Thoracic aorta (tissue), 2 donors: ENCODE data around the gene OBSCN. TPM values are rescaled to one million over a fixed set of nuclear protein-coding genes. Genes with fewer than 3 reads are reported as not detected.

Source experiments
- ATAC-seq: fragments of 150-250 bp; one replicate; pipeline ENCODE4 v1.8.0; 2017; ENCODE audit warnings: low read depth; ENCODE audit not compliant: insufficient number of reproducible peaks, low FRiP score
- DNase-seq: peaks from one replicate; pipeline ENCODE4 v3.0.0-alpha.2; 2020; ENCODE audit warnings: low spot score
- H3K27ac ChIP-seq, 2 donors: fragments of 200-600 bp; sonication (generic); 1 replicate in 1 of 2; 2 replicates in 1 of 2; pipeline ENCODE4 v1.5.1; 2016; ENCODE audit warnings: mild to moderate bottlenecking in 2 of 2, moderate library complexity in 2 of 2
- H3K27me3 ChIP-seq: fragments of 200-600 bp; sonication (generic); replicated peaks from 2 replicates; pipeline ENCODE4 v1.6.0; 2016; ENCODE audit warnings: mild to moderate bottlenecking; ENCODE audit not compliant: insufficient read depth
- H3K36me3 ChIP-seq: fragments of 200-600 bp; sonication (generic); one replicate; pipeline ENCODE4 v1.5.1; 2016
- H3K4me1 ChIP-seq, 2 donors: fragments of 200-600 bp; sonication (generic); 1 replicate in 1 of 2; 2 replicates in 1 of 2; pipeline versions ENCODE4 v1.5.1 to v1.6.0; 2016; ENCODE audit warnings: low read depth in 2 of 2, mild to moderate bottlenecking in 1 of 2; ENCODE audit not compliant: control insufficient read depth in 1 of 2
- H3K4me3 ChIP-seq: fragments of 200-600 bp; sonication (generic); 2 replicates; pipeline ENCODE4 v1.5.1; 2016; ENCODE audit warnings: mild to moderate bottlenecking
- H3K9me3 ChIP-seq: fragments of 200-600 bp; sonication (generic); 2 replicates; pipeline ENCODE4 v1.5.1; 2016
- total RNA-seq, 2 donors: library from RNA; depleted of rRNA; stranded (reverse); fragments of >200 nt; gene quantifications; one replicate each; pipeline versions ENCODE4 v1.1.0 to v1.2.3, GENCODE V29; 2016
- TF ChIP-seq, protein P1 (sequence below): fragments of 200-600 bp; sonication (generic); IDR thresholded peaks from one replicate; pipeline ENCODE4 v1.5.1; 2019; ENCODE audit warnings: antibody characterized with exemption

The OBSCN gene
- total RNA-seq, 2 donors from 2014 or later: 22.3 to 40.2 TPM

DNA sequence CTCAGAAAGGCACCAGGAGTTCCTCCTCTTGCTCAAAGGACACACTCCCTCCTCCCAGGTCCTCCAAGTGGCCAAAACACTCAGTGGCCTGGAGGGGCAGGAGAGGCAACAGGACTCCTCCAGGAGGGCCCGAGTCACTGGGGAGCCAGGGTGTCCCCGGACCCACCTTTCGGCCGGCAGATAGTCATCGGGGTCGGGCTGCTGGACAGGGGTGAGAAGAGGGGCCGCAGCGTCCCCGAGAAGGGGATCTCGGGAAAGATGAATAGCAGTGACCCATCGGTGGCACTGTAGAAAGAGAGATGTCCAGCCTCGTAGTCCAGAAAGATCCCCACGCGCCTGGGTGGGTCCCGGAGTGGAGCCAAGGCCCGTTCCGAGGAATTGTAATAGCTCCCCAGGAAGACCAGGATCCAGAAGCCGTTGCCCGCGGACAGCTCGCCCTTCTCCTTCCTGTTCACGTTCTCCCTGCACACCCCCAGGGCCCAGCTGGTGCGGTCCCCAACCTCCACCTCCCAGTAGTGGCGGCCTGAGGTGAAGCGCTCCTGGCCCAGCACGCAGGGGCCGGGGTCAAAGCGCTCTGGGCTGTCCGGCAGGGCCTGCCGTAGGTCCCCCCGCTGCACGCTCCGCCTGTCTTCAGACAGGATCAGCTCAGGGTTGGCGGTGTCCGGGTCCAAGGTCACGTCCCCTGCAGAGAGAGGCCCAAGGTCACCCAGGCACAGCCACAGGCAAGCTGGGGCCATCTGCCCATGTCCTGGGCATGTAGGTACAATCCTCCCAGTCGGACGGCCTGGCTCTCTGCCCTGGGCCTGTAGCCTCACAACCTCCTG is 186.9 kb downstream of the OBSCN start:
- Histone ChIP-seq H3K27me3 (no peaks in the 10 kb centered on the region), H3K9me3 (no peaks in the 10 kb centered on the region), H3K4me1 (peaks cover 5 to 14% of the 10 kb centered on the region in 2 donors), H3K36me3 (peaks cover 34% of the 10 kb centered on the region), H3K4me3 (no peak overlapping the region), H3K27ac (no peak overlapping the region)
- DNase-seq (no peak), ATAC-seq (no peak)
- TF ChIP-seq, protein P1, sequence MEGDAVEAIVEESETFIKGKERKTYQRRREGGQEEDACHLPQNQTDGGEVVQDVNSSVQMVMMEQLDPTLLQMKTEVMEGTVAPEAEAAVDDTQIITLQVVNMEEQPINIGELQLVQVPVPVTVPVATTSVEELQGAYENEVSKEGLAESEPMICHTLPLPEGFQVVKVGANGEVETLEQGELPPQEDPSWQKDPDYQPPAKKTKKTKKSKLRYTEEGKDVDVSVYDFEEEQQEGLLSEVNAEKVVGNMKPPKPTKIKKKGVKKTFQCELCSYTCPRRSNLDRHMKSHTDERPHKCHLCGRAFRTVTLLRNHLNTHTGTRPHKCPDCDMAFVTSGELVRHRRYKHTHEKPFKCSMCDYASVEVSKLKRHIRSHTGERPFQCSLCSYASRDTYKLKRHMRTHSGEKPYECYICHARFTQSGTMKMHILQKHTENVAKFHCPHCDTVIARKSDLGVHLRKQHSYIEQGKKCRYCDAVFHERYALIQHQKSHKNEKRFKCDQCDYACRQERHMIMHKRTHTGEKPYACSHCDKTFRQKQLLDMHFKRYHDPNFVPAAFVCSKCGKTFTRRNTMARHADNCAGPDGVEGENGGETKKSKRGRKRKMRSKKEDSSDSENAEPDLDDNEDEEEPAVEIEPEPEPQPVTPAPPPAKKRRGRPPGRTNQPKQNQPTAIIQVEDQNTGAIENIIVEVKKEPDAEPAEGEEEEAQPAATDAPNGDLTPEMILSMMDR: no peak

DNA sequence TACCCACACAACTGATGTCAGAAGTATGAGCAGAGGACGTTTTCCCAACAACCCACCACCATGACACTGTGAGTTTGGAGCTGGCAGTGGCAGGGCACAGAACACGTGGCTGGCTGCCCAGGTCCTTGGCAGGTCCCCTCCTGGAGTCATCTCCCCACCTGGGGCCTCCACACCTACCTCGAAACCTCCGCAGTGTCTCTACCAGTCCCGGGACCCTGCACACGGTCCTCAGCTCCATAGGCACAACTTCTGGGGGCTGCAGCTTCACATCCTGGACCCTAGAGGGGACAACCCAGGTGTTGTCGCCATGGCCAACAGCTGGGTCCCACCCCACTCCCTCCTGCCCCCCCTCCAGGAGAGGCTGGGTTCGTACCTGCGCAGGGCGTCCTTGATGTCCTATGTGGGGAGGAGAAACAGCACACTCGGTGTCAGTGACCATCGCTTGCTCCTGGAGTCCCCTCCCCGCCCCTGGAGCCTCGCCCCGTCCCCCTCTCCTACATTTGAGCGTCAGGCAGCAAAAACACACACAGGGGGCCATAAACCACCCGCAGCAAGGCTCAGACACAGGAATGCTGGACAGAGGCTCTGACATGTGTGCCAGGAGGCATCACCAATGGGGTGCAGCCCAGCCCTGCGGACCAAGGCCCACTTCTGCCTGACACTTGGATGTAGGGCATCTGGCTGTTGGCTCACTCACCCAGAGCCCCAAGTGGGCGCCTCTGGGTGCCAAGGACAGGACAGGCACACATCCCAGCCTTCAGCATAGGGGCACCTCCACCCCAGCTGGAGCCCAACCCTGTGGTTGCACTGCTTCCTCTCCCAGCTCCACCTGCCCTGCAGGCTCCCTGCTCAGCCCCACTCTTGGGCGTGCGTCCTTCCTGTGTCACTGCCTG is 189.2 kb downstream of the OBSCN start:
- no peak overlapping the region for H3K27ac ChIP-seq
- ATAC-seq (no peak), DNase-seq (no peak)
- peaks cover 5 to 14% of the 10 kb centered on the region in 2 donors for H3K4me1 ChIP-seq
- no peak overlapping the region for H3K4me3 ChIP-seq
- no peaks in the 10 kb centered on the region for H3K27me3 ChIP-seq
- peaks cover 37% of the 10 kb centered on the region for H3K36me3 ChIP-seq
- TF ChIP-seq, protein P1: no peak
- H3K9me3 ChIP-seq: no peaks in the 10 kb centered on the region

DNA sequence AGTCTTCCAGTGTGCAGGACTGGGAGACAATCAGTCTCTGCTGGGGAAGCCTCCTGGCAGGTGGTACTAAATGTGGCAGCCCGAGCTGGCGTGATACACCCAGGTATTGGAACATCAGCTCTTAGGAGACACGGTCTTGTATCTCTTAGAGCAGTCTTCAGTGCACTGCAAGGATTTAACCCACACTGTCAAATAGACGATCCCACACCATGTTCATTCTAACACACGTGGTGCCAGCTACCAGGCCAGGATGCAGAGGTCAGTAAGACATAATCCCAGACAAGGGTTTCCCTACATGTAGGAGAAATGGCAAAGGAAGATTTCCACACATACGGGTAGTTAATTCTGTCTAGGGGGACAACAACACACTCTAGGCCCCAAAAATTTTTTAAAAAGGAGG is 190.1 kb downstream of the OBSCN start:
- ATAC-seq (no peak), DNase-seq (no peak)
- Histone ChIP-seq H3K9me3 (no peaks in the 10 kb centered on the region), H3K27ac (no peak overlapping the region), H3K36me3 (peaks cover 37% of the 10 kb centered on the region), H3K27me3 (no peaks in the 10 kb centered on the region), H3K4me3 (no peak overlapping the region), H3K4me1 (peaks cover 5 to 12% of the 10 kb centered on the region in 2 donors)
- TF ChIP-seq, protein P1: no peak

DNA sequence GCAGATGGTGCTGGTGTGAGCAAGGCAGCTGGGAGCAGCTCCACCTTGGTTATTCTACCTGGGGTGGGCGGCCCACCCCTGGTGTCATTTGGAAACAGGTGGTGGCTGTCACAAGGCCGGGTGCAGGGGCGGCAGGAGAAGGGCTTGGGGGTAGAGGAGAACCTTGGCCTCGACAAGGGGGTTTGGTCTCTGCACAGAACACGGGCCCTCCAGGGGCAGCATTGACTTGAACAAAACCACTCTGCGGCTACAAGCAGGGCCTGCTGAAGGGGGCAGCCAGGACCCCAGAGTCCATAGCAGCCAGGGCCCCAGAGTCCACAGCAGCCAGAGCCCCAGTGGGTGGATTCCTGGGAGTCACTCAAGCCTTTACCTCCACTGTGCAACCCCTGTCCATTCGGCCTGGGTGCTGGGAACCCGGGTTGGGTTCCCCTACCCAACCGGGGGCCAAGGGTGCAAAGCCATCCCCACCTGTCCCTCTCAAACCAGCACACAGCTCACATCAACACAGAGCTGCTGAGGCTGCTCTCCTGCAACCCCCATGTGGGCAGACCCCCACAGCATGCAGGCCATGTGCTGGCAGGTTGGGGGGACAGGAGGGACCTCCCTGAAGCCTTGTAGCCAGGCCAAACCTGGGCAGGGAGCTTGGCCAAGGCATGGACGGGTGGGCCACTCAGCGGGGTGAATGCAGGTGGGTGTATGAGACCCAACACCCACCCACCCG is 191.1 kb downstream of the OBSCN start:
- ATAC-seq (no peak), DNase-seq (no peak)
- peaks cover 1 to 12% of the 10 kb centered on the region in 2 donors for H3K4me1 ChIP-seq
- H3K27ac ChIP-seq: no peak overlapping the region
- H3K36me3 ChIP-seq: peaks cover 37% of the 10 kb centered on the region
- H3K27me3 ChIP-seq: no peaks in the 10 kb centered on the region
- H3K9me3 ChIP-seq: no peaks in the 10 kb centered on the region
- TF ChIP-seq, protein P1: no peak
- H3K4me3 ChIP-seq: no peak overlapping the region
